KOPT-K1 (cell line): ENCODE results near the gene TCF3.

Experiments used
- H3K27ac ChIP-seq: fragments of 200-600 bp; sonication (generic); 2 replicates; pipeline ENCODE4 v1.5.1; 2016; ENCODE audit warnings: antibody characterized with exemption, mild to moderate bottlenecking, low read depth, low read length; ENCODE audit not compliant: poor library complexity, severe bottlenecking
- H3K36me3 ChIP-seq: fragments of 200-600 bp; sonication (generic); 2 replicates; pipeline ENCODE4 v1.5.1; 2017; ENCODE audit warnings: antibody characterized with exemption, mild to moderate bottlenecking, low read length, moderate library complexity; ENCODE audit not compliant: insufficient read depth
- H3K9me3 ChIP-seq: fragments of 200-600 bp; sonication (generic); 2 replicates; pipeline ENCODE4 v1.5.1; 2017; ENCODE audit warnings: antibody characterized with exemption, low read length, mild to moderate bottlenecking; ENCODE audit not compliant: insufficient read depth, poor library complexity, severe bottlenecking

TCF3 gene

DNA sequence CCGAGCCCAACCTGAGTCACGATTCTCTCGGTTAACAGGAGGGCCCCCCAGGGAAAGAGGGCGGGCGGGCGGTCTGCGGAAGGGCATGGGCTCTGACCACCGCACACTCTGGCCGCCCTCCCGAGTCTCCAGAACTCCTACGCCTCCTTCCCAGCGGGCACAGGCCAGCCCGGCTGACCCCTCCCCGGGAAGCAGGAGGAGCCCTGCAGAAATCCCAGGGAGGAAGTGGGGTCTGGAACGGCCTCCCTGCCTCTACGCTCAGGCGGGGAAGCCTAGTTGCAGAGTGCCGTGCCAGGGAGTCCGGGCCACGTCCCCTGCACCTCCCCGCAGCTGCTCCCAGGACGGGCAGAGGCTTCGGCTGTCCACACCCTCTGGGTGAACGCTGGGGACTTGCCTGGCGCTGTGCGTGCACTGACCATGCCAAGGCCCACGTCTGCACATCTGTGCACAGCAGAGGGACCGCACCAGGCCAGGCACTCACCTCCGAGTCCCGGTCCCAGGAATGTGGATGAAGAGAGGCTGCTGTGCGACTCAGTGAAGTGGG, 20.8 kb downstream of the TCF3 start:
- no peaks in the 10 kb centered on the region for H3K9me3 ChIP-seq
- H3K27ac ChIP-seq: no peak overlapping the region
- H3K36me3 ChIP-seq: peaks cover 80% of the 10 kb centered on the region

DNA sequence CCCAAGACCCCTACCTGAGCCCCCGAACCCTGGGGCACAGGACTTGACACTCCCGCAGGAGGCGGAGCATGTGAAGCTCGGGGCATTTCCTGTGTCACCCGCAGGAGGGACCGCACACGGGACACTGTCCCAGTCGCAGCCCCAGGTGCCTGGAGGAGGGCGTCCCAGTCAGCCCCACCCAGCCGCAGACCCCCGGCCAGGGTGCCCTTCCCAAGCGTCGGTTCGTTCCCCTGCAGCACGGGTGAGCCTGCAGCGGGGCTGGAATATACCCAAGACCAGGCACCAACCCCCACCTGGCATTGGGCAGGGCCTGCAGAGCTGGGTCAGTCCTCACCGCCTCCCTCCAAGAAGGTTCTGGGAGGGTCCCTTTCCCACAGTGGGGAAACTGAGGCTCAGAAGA, 21.6 kb downstream of the TCF3 start:
- Histone ChIP-seq H3K36me3 (peaks cover 80% of the 10 kb centered on the region), H3K27ac (no peak overlapping the region), H3K9me3 (no peaks in the 10 kb centered on the region)

DNA sequence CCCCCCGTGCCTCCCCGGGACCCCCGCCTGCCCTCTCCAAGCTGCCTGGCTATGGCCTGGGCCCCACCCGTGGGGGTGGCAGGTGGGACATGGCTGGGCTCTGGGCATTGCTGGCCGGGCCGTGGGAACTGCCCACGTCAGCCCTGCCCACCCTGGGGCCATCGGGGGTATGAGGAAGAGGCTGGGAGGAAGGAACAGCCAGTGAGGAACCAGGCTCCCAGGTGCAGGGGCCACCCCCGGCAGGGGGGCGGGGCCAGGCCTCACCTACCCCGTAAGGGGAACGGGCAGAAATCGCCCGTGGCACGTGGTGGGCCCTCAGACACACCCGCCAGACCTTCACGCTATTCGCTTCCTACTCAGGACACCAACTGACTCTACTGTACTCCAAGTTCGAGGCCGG, 22.4 kb downstream of the TCF3 start:
- Histone ChIP-seq H3K36me3 (peaks cover 80% of the 10 kb centered on the region), H3K27ac (no peak overlapping the region), H3K9me3 (no peaks in the 10 kb centered on the region)

DNA sequence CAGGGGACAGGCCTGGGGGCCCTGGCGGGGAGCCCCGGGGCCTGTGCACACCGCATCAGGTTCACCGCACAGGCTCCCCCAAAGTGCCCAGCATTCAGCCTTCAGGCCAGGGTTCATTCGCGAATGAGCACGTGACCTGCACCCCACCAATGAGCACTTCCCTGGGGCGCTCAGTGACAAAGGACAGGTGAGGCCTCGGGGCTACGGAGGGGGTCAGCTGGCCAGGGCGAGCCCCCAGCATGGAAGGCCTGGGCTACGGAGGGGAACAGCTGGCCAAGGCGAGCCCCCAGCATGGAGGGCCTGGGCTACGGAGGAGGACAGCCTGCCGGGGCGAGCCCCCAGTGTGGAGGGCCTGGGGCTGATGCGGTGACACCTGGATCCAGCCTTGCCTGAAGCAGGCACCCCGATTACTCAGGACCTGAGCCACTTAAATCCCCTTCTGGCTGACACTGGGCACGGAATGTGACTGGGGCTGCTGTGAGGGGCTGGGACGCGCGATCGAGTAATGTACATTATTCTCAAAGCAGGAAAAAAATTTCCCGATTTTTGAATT, 23.1 kb downstream of the TCF3 start:
- no peaks in the 10 kb centered on the region for H3K9me3 ChIP-seq
- no peak overlapping the region for H3K27ac ChIP-seq
- H3K36me3 ChIP-seq: peaks cover 80% of the 10 kb centered on the region

DNA sequence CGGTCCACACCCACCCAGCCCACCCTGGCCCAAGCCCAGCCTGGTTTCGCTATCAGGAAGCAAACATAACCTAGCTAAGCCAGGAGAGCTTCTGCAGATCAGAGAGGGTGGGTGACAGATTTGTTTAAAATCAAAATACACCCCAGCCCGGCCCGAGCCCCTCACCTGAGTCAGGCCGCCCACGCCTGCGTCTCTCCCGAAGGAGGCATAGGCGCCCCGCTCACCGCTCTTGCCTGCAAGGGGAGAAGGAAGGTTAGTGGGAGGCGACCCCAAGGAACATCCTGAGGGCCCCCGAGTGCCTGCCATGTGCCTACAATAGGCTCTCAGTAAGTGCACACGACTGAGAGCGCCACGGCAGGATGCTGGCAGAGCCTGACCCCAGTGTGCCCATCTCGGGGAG, 25.2 kb downstream of the TCF3 start:
- H3K9me3 ChIP-seq: no peaks in the 10 kb centered on the region
- H3K27ac ChIP-seq: no peak overlapping the region
- H3K36me3 ChIP-seq: peaks cover 80% of the 10 kb centered on the region

DNA sequence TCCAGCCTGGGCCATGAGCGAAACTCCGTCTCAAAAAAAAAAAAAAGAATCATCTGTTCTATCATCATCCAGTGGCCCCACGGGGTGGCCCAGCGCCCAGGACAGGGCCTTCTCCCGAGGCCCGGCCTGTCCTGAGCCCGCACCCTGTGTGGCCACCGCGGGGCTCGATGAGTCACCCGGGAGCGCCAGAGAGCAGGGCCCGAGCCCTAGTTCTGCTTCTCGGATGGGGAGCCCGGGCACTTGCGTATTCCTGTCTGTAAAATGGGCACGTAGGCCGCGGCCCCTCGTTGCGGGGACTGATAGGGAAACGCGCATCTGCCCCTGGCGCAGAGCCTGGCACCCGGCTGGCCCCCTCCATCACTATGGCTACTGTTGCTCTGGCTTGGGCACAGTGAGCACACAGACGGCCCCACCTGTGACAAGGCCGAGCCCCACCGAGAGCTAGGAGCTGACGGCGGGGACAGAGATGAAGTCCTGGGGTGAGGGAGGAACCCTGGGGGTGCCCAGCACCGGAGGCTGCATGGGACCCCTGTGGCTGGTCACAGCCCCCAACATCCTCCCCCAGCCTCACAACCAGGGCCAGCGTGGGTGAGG, 25.9 kb downstream of the TCF3 start:
- H3K27ac ChIP-seq: no peak overlapping the region
- peaks cover 80% of the 10 kb centered on the region for H3K36me3 ChIP-seq
- H3K9me3 ChIP-seq: no peaks in the 10 kb centered on the region

DNA sequence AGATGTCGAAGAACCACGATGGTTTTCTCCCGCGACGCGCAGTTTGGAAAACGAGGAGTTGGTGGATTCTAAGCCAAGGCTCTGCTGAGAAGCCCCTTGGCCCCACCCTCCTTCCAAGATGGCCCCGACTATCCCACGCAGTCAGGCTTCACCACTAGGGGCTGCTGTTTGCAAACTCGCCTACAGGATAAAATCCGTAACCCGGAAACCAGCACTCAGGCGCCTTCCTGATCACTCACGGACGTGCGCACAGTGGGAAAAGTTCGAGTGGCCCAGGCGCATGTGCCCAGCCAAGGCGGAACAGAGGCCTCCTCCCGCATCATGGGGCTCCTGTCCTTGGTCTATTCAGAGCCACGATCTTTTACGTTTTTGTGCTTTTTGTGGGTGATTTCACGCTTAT, 28.0 kb downstream of the TCF3 start:
- no peaks in the 10 kb centered on the region for H3K9me3 ChIP-seq
- H3K27ac ChIP-seq: no peak overlapping the region
- H3K36me3 ChIP-seq: peaks cover 79% of the 10 kb centered on the region

DNA sequence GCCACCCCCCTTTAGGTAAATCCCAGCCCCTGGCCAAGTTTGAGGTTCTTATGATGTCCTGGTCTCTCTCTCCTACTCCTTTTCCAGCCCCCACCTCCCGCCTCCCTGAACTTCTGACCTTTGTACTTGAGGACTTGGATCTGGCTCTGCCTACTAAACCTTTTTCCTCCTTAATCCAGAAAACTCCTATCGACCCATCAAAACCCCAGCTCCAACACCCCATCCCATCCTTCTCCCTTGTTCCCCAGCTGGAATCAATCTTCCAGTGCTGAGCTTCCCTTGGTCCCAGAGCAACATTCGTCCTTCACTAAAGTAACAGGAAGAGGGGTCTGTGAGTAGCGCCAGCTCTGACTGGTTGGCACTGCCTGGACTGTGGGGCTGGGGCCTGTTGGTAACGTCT, 29.9 kb downstream of the TCF3 start:
- H3K27ac ChIP-seq: no peak overlapping the region
- H3K36me3 ChIP-seq: peaks cover 97% of the 10 kb centered on the region

DNA sequence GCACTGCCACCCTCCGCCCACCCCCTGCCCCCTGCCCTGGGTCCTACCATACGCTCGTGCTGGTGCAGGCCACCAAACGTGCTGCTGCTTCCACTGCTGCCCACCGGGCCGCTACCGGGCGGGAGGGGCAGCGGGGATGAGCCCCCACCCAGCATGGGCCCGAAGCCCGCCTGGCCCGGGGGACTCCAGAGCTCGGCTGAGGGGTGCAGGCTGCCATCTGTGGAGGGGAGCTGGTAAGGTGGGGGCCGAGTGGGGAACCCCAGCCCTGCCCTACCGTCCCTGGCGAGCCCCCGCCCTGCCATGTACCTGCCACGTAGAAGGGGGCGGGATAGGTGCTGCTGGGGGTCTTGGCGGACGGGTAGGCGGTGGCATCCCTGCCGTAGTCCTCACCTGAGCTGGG, 30.4 kb downstream of the TCF3 start:
- Histone ChIP-seq H3K36me3 (peaks cover 98% of the 10 kb centered on the region), H3K9me3 (no peaks in the 10 kb centered on the region), H3K27ac (no peak overlapping the region)

More for the DNA sequence above, 29.9 kb downstream of the TCF3 start:
- H3K9me3 ChIP-seq: no peaks in the 10 kb centered on the region

DNA sequence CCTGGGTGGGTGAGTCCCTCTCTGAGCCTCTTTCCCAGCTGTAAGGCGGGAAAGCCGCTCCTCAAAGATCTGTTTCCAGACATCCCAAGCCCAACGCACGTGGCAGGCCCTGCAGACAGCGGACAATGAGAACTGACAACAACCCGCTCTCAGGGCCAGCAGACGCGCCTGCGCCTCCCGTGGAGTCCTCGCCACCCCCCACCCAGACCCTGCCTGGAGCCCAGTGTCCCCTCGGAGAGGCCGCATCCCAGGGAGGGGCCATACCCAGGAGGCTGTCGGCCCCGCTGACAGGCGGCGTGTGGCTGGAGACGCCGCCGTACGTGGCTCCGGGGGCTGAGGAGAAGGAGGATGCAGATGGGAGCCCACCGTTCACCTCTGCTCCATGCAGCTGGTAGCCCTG, 30.8 kb downstream of the TCF3 start:
- H3K36me3 ChIP-seq: peaks cover 99% of the 10 kb centered on the region
- no peak overlapping the region for H3K27ac ChIP-seq

DNA sequence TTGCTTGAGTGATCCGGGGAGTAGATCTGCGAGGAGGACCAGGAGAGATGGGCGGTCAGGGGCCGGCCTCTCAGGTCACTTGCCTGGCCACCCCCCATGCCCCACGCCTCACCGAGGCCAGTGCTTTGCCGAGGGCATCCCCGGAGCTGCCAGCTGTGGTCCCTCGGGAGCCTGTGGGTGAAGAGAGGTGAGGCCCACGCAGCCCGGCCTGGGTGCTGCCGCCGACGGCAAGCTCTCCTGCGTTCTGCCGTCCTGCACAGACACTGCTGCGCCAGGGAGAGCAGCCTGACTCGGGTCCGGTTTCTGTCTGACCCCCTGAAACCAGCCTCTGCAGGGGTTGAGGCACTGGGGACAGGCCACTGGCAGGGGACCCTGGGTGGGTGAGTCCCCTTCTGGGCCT, 31.4 kb downstream of the TCF3 start:
- H3K27ac ChIP-seq: no peak overlapping the region
- H3K9me3 ChIP-seq: no peaks in the 10 kb centered on the region
- H3K36me3 ChIP-seq: peaks cover 99% of the 10 kb centered on the region

More for the DNA sequence above, 30.8 kb downstream of the TCF3 start:
- H3K9me3 ChIP-seq: no peaks in the 10 kb centered on the region

DNA sequence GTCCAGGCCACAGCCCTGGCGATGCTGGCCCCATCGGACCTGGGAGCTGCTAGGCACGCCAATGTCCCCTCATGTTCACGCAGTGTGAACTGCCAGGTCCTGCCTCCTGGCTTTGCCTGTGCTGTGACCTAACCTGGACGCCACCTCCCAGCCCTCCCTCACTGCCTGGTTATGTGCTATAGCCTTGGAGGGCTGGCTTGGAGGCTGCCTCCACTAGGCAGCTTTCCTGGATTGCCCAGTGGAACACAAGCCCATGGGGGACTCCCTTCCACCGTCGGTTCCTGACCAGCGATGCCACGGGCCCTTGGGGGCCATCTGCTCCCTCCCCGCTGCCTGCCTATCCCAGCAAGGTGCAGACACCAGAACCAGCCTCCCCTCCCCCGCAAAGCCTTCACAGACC, 31.9 kb downstream of the TCF3 start:
- Histone ChIP-seq H3K9me3 (no peaks in the 10 kb centered on the region), H3K36me3 (peaks cover 99% of the 10 kb centered on the region), H3K27ac (no peak overlapping the region)

DNA sequence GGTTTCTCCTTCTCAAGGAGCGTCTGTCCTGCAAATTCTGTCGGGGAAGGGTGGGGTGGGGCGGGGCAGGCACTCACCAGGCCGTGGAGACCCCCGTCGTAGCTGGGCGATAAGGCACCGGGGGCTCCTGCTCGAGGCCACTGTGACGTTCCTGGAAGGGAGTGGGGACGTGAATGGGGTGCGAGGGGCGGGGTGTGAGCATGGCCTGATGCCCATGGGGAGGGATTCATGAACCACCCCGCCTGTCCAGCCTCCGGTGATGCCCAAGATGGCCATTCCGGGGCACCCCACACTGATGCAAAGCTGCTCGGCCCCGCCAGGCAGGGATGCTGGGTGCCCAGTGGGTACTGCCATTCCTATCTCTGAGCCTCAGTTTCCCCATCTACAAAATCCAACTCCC, 32.7 kb downstream of the TCF3 start:
- Histone ChIP-seq H3K9me3 (no peaks in the 10 kb centered on the region), H3K27ac (no peak overlapping the region), H3K36me3 (peaks cover 99% of the 10 kb centered on the region)

DNA sequence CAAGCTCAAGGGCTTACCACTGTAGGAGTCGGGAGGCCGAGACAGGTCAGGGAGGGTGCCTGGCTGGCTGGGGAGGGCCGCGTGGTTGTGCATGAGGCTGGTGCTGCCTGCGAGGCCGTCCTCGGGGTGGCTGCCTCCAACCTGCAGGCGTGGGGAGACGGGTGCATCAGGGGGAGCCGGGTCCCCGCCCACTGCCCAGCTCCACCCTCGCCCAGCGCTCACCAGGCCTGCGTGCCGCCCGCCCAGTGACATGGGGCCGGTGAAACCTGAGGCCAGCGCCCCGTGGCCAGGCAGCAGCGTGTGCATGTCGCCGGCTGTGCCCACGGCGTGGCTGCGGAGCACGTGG, 33.3 kb downstream of the TCF3 start:
- Histone ChIP-seq H3K36me3 (peaks cover 99% of the 10 kb centered on the region), H3K27ac (no peak overlapping the region), H3K9me3 (no peaks in the 10 kb centered on the region)

DNA sequence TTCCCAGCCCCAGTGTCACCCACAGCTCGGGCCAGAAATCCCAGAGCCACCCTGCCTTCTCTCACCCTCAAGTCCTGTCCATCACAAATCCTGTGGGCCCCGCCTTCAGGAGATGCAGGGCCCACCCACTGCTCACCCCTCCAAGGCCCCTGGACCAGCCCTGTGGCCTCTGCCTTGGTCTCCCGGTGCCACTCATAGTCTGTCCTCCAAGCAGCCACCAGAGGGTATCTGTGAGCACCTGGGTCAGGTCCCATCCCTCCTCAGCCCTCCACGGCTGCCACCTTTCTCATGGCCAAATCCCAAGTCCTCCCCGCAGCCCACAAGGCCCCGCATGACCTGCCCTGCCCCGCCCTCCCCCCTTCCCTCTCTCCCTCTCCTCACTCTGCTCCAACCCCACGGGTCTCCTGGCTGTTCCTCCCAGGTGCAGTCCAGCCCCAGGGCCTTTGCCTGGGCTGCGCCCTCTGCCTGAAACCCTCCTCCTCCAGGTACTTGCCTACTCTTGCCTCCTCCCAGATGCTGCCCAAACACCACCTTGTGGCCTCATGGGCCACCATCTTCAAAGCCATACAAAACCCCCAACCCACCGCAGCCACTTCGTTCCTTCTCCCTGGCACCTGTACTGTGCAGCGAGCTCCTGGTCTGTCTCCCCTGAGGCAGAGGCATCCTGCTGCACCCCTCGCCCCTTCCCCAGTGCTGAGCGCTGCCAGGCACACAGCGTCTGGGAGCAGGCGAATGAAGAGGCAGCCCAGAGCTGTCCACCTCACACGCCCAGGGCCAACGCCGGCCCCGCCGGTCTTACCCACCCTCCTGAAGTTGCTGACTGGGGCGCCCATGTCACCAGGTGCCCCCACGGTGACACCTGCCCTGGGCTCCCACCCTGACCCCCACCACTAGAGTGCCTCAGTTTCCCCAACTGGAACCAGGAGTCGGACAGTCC, 34.0 kb downstream of the TCF3 start:
- H3K36me3 ChIP-seq: peaks cover 99% of the 10 kb centered on the region
- H3K9me3 ChIP-seq: no peaks in the 10 kb centered on the region
- no peak overlapping the region for H3K27ac ChIP-seq
